NCI-H1048 (cell line): ENCODE results near the gene FOXD4L1.
"Not testable (repeated sequence)": the region's sequence is repeated elsewhere in the genome, so short reads cannot be mapped to it uniquely, and the experiment has no call there.

Experiments used
- DNase-seq: peaks from one replicate; lab custom pipeline; 2025; lab: John Stamatoyannopoulos, UW

FOXD4L1 gene

GRCh38 chr2:113524986-113525385, 26.5 kb downstream of the FOXD4L1 start:
- not testable (repeated sequence) for DNase-seq

DNA sequence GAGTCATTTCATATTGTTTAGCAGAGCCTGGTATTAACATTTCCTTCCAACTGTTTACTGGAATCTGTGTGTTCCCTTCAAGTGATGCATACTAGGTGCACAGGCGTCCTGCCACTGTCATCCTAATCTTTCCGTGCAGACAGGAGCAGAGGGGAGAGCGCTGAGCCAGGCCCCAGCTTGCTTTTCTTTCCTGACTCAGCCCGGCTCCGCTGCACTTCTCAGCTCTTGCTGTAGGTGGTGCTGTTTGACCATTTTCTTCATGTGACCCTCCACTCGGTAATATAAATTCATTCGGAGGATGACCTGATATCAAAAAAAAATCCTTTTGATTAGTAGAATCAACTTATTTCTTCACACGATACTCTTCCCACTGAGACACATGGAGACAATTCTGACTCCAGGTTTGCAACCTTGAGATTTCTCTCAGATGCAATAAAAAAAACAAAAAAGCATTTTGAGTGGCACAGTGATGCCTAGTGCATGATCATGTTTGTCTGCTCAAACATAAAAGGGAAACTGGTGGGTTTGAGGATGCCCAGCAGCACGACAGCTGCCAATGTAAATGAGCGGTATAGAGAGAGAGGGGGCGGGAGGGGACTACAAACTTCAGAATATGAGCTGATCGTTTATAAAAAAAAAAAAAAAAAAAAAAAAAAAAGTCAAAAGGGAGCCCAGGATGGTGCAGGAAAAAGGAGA, 29.0 kb downstream of the FOXD4L1 start:
- DNase-seq = not testable (repeated sequence)

- DNase-seq = not testable (repeated sequence)
These were observed 29.7 kb downstream of the FOXD4L1 start for GRCh38 chr2:113528126-113528525.

GRCh38 chr2:113528904-113529303, 30.4 kb downstream of the FOXD4L1 start:
- not testable (repeated sequence) for DNase-seq

DNA sequence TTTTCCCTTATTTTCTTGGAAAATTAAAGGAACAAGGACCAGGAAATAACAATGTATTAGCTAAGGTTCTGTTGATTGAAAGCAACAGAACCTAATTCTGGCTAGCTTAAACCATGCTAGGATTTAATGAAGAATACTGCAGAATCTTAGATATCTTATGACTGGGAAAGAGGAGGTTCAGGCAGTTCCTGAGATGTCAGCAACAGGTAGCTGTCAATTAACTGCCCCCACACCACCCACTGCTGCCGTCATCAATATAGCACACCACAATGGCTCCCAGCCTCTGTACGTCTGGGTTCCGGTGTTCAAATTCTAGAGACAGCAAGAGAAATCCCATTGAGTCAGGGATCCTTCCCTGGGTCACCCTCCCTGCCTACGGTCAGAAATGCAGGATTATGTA, 34.5 kb downstream of the FOXD4L1 start:
- DNase-seq = not testable (repeated sequence)

GRCh38 chr2:113536573-113536972, 38.1 kb downstream of the FOXD4L1 start:
- not testable (repeated sequence) for DNase-seq

GRCh38 chr2:113540834-113541203, 42.4 kb downstream of the FOXD4L1 start:
- DNase-seq = not testable (repeated sequence)

GRCh38 chr2:113541204-113541975, 42.9 kb downstream of the FOXD4L1 start:
- DNase-seq = not testable (repeated sequence)

- DNase-seq = not testable (repeated sequence)
These were observed 43.6 kb downstream of the FOXD4L1 start for GRCh38 chr2:113541976-113542485.

DNA sequence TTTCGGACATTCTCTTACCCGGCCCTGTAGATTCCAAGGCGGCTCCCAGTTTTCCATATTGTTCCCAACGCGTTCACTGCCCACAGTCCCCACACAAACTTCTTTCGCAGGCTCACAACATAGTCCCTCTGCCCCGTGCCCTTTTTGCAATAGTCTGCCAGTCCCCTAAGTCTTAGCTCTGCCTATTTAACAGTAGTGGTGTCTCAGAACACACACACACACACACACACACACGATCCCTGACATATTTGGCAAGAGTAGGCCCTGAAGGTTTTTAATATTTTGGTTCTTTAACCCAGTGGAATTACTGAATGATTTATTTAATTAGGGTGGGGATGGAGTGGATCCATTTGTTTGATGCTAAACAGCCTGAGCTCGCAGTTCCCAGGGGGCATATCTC, 44.1 kb downstream of the FOXD4L1 start:
- not testable (repeated sequence) for DNase-seq
